PC-9 (cell line): ENCODE data around the gene AGPAT3.

ENCODE experiments used
- EZH2 ChIP-seq: fragments of 200-600 bp; sonication (generic); IDR thresholded peaks from 2 replicates; pipeline ENCODE4 v1.8.0; 2017; ENCODE audit warnings: antibody characterized with exemption, low read depth
- TF ChIP-seq, protein P1 (sequence below): fragments of 200-600 bp; sonication (generic); conservative IDR thresholded peaks from 2 replicates; pipeline ENCODE4 v1.6.1; 2017; ENCODE audit warnings: mixed run types, antibody characterized with exemption, mild to moderate bottlenecking, moderate library complexity

DNA sequence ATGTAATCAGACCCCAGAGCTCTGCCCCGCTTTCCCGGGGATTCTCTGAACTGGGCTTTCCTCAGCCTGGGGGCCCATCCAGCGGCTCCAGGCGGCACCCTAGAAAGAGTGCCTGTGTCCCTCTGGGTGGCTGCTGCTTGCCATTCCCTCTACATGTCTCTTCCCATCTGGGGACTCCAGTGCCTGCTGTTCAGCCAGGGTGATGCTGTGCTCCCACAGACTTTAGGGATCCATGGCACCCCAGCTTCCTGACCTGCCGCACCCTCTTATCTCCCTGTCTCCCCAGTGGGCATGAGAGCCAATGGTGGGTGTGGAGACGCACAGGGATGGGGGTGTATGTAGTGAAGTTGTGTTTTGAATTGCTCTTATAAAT, 163.2 kb downstream of the AGPAT3 start:
- TF ChIP-seq, protein P1, sequence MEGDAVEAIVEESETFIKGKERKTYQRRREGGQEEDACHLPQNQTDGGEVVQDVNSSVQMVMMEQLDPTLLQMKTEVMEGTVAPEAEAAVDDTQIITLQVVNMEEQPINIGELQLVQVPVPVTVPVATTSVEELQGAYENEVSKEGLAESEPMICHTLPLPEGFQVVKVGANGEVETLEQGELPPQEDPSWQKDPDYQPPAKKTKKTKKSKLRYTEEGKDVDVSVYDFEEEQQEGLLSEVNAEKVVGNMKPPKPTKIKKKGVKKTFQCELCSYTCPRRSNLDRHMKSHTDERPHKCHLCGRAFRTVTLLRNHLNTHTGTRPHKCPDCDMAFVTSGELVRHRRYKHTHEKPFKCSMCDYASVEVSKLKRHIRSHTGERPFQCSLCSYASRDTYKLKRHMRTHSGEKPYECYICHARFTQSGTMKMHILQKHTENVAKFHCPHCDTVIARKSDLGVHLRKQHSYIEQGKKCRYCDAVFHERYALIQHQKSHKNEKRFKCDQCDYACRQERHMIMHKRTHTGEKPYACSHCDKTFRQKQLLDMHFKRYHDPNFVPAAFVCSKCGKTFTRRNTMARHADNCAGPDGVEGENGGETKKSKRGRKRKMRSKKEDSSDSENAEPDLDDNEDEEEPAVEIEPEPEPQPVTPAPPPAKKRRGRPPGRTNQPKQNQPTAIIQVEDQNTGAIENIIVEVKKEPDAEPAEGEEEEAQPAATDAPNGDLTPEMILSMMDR: no peak
- TF ChIP-seq EZH2: no peak
